HG03521 (cell line): ENCODE data around the gene SCRN2.

Experiments
- ATAC-seq: cut with Tn5 transposase; IDR thresholded peaks from one replicate; pipeline ENCODE4 v1.9.1; 2021; ENCODE audit warnings: mild to moderate bottlenecking, moderate library complexity; ENCODE audit not compliant: unreplicated experiment

SCRN2 gene

DNA sequence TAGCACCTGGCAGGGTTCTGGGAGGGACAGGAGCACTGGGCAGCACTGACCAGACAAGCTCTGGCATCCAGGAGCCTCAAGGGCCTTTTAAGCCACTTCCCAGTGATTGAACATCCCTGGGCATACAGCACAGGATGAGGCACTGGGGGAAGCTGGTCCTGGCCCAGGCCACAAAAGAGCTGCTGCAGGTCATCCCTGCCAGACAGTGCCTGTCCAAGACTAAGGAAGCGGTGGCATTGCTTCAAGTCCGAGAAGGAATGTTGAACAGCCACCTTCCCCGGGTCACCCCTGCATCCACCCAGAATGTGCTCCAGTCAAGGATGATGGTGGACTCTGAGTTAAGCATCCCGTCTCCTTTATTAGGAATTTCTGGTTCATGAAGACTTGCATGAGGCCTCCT, 18.3 kb downstream of the SCRN2 start:
- ATAC-seq = no peak

- peak; percentile 45 for ATAC-seq
These were observed 19.4 kb downstream of the SCRN2 start, which contains the start of gene OSBPL7 for GRCh38 chr17:47821424-47822391. TSS of gene OSBPL7 (minus strand) at chr17:47821794. CDS start at chr17:47820278, 1,516 bp downstream.

DNA sequence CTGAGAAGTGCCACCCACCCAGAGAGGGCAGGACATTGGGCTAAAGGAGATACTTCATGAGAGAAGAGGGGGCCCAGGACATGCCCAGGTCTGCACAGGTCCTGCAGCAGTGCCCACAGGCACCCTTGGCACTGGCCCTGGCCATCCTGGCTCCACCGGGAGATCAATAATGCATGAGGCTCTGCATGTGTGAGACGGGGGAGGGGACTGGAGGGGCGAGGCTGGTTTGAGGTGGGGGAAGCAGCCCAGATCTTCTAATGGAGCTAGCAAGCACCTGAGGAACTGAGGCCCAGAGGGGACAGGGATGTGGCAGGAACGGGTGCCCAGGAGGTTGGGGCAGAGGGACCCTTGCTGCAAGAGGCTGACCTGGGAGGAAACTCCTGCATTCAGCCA, 20.0 kb downstream of the SCRN2 start:
- ATAC-seq = no peak

DNA sequence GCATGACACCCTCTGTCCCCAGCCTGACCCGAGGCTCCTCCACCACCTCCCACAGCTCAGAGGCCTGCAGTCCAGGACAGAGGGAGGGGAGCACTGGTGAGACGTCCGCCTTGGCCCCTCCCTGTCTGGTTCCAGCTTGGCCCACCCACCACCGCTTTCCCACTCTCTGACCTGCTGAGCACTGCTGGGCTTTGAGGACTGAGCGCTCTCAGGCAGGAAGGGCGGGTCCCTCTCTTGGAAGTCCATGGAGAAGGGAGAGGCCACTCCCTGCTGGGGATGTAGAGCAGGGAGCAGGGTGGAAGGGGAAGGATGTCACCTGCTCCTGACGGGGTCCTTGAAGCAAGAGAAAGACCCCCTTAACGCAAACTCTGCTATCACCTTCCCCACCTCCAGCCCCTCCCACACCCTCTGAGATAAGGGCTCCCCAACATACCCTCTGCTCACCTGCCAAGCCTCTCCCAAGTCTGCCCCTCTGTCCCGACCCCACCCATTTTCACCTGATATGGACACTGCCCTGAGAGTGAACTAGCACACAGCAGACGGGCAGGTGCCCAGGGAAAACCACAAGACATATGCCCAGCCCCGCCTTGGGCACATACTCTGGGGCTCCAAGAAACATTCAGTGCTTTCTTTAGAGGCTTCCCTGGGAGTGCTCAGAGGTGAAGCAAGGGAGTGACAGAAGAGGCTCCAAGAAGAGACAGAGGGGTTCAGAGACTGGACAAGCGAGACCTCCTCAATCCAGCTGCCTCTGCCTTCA, 20.9 kb downstream of the SCRN2 start:
- ATAC-seq = no peak

DNA sequence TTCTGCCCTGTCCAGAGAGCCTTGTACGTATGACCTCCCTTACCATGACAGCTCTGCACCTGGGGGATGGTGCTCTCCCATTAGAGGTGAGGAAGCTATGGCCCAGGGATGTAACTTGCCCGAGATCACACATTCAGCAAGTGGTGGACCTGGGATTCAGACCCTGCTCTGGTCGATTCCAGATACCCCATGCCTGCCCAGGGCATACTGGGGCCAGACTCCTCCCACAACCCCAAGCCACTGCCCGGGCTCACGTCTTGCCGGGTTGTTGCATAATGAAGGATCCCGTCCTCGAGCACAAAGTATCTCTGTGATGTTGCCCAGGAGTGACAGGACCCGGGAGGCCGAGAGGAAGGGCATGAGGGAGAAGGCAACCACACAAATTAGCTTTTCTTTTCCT, 21.6 kb downstream of the SCRN2 start:
- ATAC-seq = no peak

GRCh38 chr17:47818002-47818695, 22.9 kb downstream of the SCRN2 start:
- ATAC-seq = no peak

GRCh38 chr17:47816947-47817346, 24.1 kb downstream of the SCRN2 start:
- no peak for ATAC-seq

GRCh38 chr17:47816111-47816735, 24.9 kb downstream of the SCRN2 start:
- ATAC-seq = no peak

DNA sequence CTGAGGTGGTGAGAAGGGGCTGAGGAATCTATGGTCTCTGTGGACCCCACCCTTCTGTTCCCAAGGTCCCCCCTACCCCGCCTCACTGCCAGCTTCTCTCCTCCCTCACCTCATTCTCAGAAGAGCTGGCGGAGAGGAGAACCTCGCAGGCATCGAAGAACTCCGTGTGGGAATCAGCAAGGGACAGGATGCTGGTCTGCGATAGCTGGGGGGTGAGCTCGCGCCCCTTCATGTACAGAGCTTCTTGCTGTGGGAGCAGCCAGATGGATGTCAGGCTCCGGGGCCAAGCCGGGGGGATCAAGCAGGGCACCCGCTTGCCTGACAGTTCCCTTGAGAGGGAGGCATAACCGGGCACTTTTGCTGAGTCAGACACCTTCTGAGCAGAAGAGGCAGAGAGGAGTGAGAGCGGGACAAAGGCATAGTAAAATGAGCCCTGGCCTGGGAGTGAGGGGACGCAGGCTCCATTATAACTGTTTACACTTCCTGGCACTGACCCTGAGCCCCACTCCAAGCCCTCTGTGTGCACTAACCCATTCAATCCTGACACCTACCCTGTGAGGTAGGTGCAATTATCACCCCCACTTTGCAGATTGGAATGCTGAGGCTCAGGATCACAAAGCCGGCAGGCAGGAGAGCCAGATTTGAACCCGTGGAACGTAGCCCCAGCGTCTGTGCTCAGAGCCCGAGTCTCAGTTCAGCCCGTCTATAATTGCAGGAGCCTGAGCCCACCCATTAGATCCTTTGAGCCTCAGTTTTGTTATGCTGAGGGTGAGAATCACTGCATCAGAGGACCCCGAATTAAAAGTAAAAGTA, 25.8 kb downstream of the SCRN2 start:
- no peak for ATAC-seq

DNA sequence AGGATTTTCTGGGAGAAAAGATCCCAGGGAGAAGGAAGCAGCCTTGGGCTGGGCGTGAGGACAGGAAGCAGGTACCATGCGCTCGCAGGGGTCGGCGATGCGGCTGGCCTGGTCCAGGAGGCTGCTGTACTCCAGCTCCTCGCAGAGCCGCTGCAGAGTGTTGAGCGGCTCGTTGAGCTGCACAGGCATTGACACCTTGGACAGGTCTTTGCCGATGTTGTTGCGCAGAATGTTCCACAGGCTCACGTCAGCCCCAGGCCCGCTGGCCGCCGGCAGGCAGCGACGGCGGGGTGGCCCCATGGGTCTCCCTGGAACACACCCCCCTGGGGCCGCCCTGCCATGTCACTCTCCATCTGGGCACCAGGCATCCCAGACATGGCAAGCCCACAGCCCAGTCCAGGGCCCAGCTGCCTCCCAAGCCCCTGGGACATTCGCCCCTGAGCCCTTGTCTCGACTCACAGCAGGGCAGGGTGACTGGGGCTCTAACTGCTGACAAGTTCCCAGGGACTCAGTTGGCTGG, 27.5 kb downstream of the SCRN2 start:
- no peak for ATAC-seq

DNA sequence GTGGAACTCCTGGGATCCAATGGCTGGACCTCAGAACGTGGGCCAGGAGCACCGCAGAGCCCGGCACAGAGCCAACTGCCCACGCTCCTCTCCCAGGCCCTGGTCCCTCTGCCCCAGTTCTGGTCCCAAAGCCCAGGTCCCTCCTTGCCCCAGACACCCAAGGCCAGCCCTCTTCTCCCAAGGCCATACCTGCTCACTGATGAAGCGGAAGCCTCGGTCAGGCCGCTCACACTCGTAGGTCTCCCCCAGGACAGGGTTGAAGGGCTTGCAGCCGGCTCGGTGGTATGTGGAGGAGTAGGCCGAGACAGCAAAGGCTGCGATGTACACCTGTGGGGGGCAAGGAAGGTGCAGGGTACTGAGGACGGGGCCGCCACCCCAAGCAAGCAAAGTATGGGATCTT, 28.0 kb downstream of the SCRN2 start:
- no peak for ATAC-seq

GRCh38 chr17:47812146-47812920, 28.7 kb downstream of the SCRN2 start:
- ATAC-seq = no peak

GRCh38 chr17:47811709-47812108, 29.4 kb downstream of the SCRN2 start:
- ATAC-seq = no peak

GRCh38 chr17:47810901-47811635, 30.0 kb downstream of the SCRN2 start:
- ATAC-seq = no peak

DNA sequence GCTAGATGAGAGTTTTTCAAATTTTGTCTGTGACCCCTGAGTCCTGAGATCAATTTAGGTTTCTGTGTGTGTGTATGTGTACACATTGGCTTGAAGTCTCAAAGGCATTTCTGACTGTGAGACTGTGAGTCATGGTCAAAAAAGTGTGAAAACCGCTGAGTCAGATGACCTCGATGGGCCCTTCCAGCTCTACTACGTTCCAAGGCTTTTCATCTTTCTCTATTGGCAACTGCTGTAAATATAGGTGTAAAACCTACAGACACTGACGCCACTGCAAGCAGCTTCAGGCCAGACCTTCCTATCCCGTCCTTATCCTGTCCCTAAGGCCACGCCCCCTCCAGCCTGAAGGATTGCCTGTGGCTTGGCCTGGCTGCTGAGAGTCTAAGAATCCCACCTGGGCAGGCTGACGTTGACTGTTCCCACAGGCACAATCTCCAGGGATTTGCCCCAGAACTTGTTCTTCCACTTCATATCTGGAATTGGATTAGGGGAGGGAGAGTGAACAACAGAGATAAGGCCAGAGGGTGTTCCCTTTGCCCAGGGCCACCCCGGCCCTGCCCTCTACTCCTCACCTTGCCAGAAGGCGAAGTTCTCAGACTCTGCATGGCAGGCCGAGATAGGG, 30.8 kb downstream of the SCRN2 start:
- ATAC-seq = no peak

- no peak for ATAC-seq
These were observed 32.1 kb downstream of the SCRN2 start for GRCh38 chr17:47808830-47809480.
